Measurements from ENCODE around the gene BCAN. TPM values are rescaled to one million over a fixed set of nuclear protein-coding genes. Genes with fewer than 3 reads are reported as not detected.

BCAN gene
- total RNA-seq, 1 experiment from 2014 or later: 1.2 TPM

DNA sequence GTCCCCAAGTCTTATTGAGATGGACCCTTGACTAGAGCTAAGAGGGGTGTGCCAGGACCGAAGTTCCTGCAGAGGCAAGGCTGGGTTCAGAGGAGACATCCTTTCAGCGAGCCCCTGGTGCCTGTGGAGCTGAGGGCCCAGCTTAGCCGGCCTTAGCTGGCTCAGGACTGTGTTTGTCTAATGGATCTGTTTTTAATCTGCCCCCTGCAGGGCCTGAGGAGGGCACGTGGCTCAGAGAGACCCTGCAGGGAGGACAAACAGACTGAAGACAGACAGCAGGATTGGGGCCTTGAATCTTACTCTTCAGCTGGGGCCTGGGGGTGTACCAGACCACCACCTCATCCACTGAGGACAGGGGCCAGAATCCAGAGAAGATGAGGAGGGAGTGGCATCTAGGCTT is 61.8 kb downstream of the BCAN start:
- no peak overlapping the region for H4K8ac ChIP-seq (replicated peaks; ENCODE audit: insufficient read length, low read depth, low read length)
- TF ChIP-seq, protein P1, sequence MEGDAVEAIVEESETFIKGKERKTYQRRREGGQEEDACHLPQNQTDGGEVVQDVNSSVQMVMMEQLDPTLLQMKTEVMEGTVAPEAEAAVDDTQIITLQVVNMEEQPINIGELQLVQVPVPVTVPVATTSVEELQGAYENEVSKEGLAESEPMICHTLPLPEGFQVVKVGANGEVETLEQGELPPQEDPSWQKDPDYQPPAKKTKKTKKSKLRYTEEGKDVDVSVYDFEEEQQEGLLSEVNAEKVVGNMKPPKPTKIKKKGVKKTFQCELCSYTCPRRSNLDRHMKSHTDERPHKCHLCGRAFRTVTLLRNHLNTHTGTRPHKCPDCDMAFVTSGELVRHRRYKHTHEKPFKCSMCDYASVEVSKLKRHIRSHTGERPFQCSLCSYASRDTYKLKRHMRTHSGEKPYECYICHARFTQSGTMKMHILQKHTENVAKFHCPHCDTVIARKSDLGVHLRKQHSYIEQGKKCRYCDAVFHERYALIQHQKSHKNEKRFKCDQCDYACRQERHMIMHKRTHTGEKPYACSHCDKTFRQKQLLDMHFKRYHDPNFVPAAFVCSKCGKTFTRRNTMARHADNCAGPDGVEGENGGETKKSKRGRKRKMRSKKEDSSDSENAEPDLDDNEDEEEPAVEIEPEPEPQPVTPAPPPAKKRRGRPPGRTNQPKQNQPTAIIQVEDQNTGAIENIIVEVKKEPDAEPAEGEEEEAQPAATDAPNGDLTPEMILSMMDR (conservative IDR thresholded peaks at IDR 0.05): no peak
- peaks cover 39% of the 10 kb centered on the region for H3K23me2 ChIP-seq (ENCODE audit: insufficient read length, low read depth, low read length, poor library complexity, severe bottlenecking)
- H3K18ac ChIP-seq (ENCODE audit: insufficient read length, low read depth, low read length): no peak overlapping the region
- H2BK20ac ChIP-seq (ENCODE audit: low read depth, low read length, poor library complexity, severe bottlenecking): no peak overlapping the region
- no peaks in the 10 kb centered on the region for H3K79me1 ChIP-seq (ENCODE audit: insufficient read depth, low read depth, low read length, poor library complexity, severe bottlenecking)
- H2AK5ac ChIP-seq (ENCODE audit: insufficient read length, low read length): no peak overlapping the region
- peaks cover 8% of the 10 kb centered on the region; the same call in 1 of the 2 replicates for H3K4me1 ChIP-seq (ENCODE audit: insufficient read depth, low read length)
- Mint-ChIP-seq H3K27ac (no peak overlapping the region; a peak in 1 of 7 replicates), H3K4me1 (peaks cover 50 to 57% of the 10 kb centered on the region in 2 experiments), H3K27me3 (ENCODE audit: low read depth) (peaks cover 38% of the 10 kb centered on the region), H3K4me3 (peak overlapping the region; percentile 74 to 91), H3K9me3 (no peaks in the 10 kb centered on the region; a peak in 1 of 5 replicates), H3K36me3 (ENCODE audit: insufficient read depth in 1 of 3, low read depth in 3 of 3) (peaks cover 14 to 39% (median 28%) of the 10 kb centered on the region in 3 experiments)
- H4K5ac ChIP-seq (ENCODE audit: insufficient read length, low read depth, low read length): no peak overlapping the region
- H3K56ac ChIP-seq (ENCODE audit: insufficient read length, low read depth, low read length): no peak overlapping the region
- WGBS (ENCODE audit: extremely low coverage, insufficient read length, low lambda C conversion rate): no CpG with 5 or more reads among the region's 4 CpGs
- no peak overlapping the region for H3K27ac ChIP-seq (ENCODE audit: insufficient read length, low read depth, low read length)
- no peak overlapping the region for H2BK120ac ChIP-seq (ENCODE audit: low read depth, low read length, poor library complexity, severe bottlenecking)
- H3K9me3 ChIP-seq (ENCODE audit: control insufficient read depth, low read depth, low read length): no peaks in the 10 kb centered on the region
- H2BK5ac ChIP-seq (ENCODE audit: insufficient read length, low read length): no peak overlapping the region
- no peak for DNase-seq
- H3K4ac ChIP-seq (ENCODE audit: low read depth, low read length): no peak overlapping the region
- no peaks in the 10 kb centered on the region for H3K79me2 ChIP-seq (ENCODE audit: insufficient read depth, low read length)
- no peak overlapping the region for H2AFZ ChIP-seq (ENCODE audit: low read length)
- H3T11ph ChIP-seq (ENCODE audit: low read length): no peak overlapping the region
- peak overlapping the region; percentile 83 for H3K4me2 ChIP-seq (ENCODE audit: insufficient read depth, insufficient read length, low read length)
- H2BK12ac ChIP-seq (ENCODE audit: insufficient read length, low read depth, low read length): no peak overlapping the region
- no peak overlapping the region for H3K14ac ChIP-seq (ENCODE audit: insufficient read depth, low read length)
- no peak overlapping the region for H4K91ac ChIP-seq (ENCODE audit: insufficient read length, low read depth, low read length)
- H3K23ac ChIP-seq (ENCODE audit: insufficient read length, low read depth, low read length): no peak overlapping the region
- H4K20me1 ChIP-seq (ENCODE audit: control insufficient read depth, insufficient read depth, insufficient read length): no peaks in the 10 kb centered on the region
- no peak overlapping the region for H3K9ac ChIP-seq (ENCODE audit: extremely low read depth, insufficient read length, low read length)
- H2BK15ac ChIP-seq (ENCODE audit: low read depth, low read length): no peak overlapping the region
- peaks cover 3% of the 10 kb centered on the region; the same call in 1 of the 2 replicates for H3K27me3 ChIP-seq (ENCODE audit: insufficient read depth, low read length)
